ENCODE data around the gene NCS1.

Gene NCS1

DNA sequence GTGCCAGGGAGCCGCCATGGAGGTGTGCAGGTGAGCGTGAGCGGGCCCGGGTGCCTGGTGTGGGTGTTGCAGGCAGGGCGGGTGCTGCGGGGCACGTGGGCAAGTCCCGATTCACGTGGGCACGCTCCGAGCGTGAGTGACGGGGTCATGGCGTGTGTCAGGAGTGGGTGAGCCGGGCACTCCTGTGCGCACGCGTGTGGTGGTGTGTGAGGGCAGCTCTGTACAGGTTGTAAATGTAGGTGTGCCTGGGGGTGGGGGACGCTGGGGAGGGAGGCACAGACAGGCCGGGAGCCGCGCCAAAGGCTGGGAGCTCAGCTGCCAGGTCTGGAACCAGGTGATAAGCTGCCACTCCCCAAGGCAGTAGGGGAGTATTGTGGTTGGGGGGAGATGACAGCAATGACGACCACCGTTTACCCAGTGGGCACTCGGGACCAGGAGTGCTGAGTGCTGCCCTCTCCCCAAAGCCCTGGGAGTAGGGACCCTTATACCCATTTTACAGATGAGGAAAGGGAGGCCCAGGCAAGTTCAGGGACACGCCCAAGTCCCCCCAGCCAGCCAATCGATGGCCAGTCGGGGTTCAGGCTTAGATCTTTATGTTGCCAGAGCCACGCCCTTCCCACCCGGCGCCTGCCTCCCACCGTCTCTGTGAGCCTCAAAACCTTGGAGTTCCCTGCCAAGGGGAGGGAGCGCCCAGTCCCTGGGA is 9.6 kb downstream of the NCS1 start:
- no peaks in the 10 kb centered on the region for H3K27me3 ChIP-seq (ENCODE audit: control insufficient read depth, low read length)
- no peak overlapping the region for H3K27ac ChIP-seq (ENCODE audit: low read depth, low read length)
- no peaks in the 10 kb centered on the region for H3K9me2 ChIP-seq (replicated peaks; ENCODE audit: control insufficient read depth, low read length)
- no peak overlapping the region for H3K4me2 ChIP-seq (ENCODE audit: low read length)
- H3K4me3 ChIP-seq (ENCODE audit: low read length): no peak overlapping the region
- no peaks in the 10 kb centered on the region for H3K79me2 ChIP-seq (ENCODE audit: control insufficient read depth, low read length)
- no peaks in the 10 kb centered on the region for H3F3A ChIP-seq (ENCODE audit: control insufficient read depth, insufficient read depth)
- no peaks in the 10 kb centered on the region for H3K9me3 ChIP-seq (ENCODE audit: control insufficient read depth, insufficient read depth, low read length)
- no peaks in the 10 kb centered on the region for H4K20me1 ChIP-seq (ENCODE audit: control insufficient read depth, insufficient read depth, low read depth, low read length)
- H3K4me1 ChIP-seq (ENCODE audit: control insufficient read depth, low read length): no peaks in the 10 kb centered on the region
- H3K36me3 ChIP-seq (ENCODE audit: control insufficient read depth, low read length): no peaks in the 10 kb centered on the region
- no peak for TF ChIP-seq EZH2phosphoT487 (IDR thresholded peaks at IDR 0.05; ENCODE audit: borderline replicate concordance, low read length)
- TF ChIP-seq, protein P1, sequence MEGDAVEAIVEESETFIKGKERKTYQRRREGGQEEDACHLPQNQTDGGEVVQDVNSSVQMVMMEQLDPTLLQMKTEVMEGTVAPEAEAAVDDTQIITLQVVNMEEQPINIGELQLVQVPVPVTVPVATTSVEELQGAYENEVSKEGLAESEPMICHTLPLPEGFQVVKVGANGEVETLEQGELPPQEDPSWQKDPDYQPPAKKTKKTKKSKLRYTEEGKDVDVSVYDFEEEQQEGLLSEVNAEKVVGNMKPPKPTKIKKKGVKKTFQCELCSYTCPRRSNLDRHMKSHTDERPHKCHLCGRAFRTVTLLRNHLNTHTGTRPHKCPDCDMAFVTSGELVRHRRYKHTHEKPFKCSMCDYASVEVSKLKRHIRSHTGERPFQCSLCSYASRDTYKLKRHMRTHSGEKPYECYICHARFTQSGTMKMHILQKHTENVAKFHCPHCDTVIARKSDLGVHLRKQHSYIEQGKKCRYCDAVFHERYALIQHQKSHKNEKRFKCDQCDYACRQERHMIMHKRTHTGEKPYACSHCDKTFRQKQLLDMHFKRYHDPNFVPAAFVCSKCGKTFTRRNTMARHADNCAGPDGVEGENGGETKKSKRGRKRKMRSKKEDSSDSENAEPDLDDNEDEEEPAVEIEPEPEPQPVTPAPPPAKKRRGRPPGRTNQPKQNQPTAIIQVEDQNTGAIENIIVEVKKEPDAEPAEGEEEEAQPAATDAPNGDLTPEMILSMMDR (IDR thresholded peaks at IDR 0.05; ENCODE audit: low read depth, low read length, poor library complexity, severe bottlenecking): no peak

GRCh38 chr9:130182381-130182909 is 10.2 kb downstream of the NCS1 start:
- Histone ChIP-seq H3K27me3 (ENCODE audit: control insufficient read depth, low read length) (no peaks in the 10 kb centered on the region), H3K4me2 (ENCODE audit: low read length) (no peak overlapping the region), H3K4me3 (ENCODE audit: low read length) (no peak overlapping the region), H3K27ac (ENCODE audit: low read depth, low read length) (no peak overlapping the region), H4K20me1 (ENCODE audit: control insufficient read depth, insufficient read depth, low read depth, low read length) (no peaks in the 10 kb centered on the region), H3F3A (ENCODE audit: control insufficient read depth, insufficient read depth) (no peaks in the 10 kb centered on the region), H3K36me3 (ENCODE audit: control insufficient read depth, low read length) (no peaks in the 10 kb centered on the region), H3K9me3 (ENCODE audit: control insufficient read depth, insufficient read depth, low read length) (no peaks in the 10 kb centered on the region), H3K9me2 (replicated peaks; ENCODE audit: control insufficient read depth, low read length) (no peaks in the 10 kb centered on the region), H3K4me1 (ENCODE audit: control insufficient read depth, low read length) (no peaks in the 10 kb centered on the region), H3K79me2 (ENCODE audit: control insufficient read depth, low read length) (no peaks in the 10 kb centered on the region)
- TF ChIP-seq, protein P1 (IDR thresholded peaks at IDR 0.05; ENCODE audit: low read depth, low read length, poor library complexity, severe bottlenecking): no peak
- TF ChIP-seq EZH2phosphoT487 (IDR thresholded peaks at IDR 0.05; ENCODE audit: borderline replicate concordance, low read length): no peak

- no peaks in the 10 kb centered on the region for H3K9me2 ChIP-seq (replicated peaks; ENCODE audit: control insufficient read depth, low read length)
- H3K36me3 ChIP-seq (ENCODE audit: control insufficient read depth, low read length): no peaks in the 10 kb centered on the region
- H3K27me3 ChIP-seq (ENCODE audit: control insufficient read depth, low read length): no peaks in the 10 kb centered on the region
- H3K9me3 ChIP-seq (ENCODE audit: control insufficient read depth, insufficient read depth, low read length): no peaks in the 10 kb centered on the region
- H3K79me2 ChIP-seq (ENCODE audit: control insufficient read depth, low read length): no peaks in the 10 kb centered on the region
- TF ChIP-seq EZH2phosphoT487 (IDR thresholded peaks at IDR 0.05; ENCODE audit: borderline replicate concordance, low read length): no peak
- TF ChIP-seq, protein P1 (IDR thresholded peaks at IDR 0.05; ENCODE audit: low read depth, low read length, poor library complexity, severe bottlenecking): no peak
- H3F3A ChIP-seq (ENCODE audit: control insufficient read depth, insufficient read depth): no peaks in the 10 kb centered on the region
- no peak overlapping the region for H3K4me2 ChIP-seq (ENCODE audit: low read length)
- H3K4me3 ChIP-seq (ENCODE audit: low read length): no peak overlapping the region
- H3K27ac ChIP-seq (ENCODE audit: low read depth, low read length): no peak overlapping the region
- no peaks in the 10 kb centered on the region for H4K20me1 ChIP-seq (ENCODE audit: control insufficient read depth, insufficient read depth, low read depth, low read length)
- no peaks in the 10 kb centered on the region for H3K4me1 ChIP-seq (ENCODE audit: control insufficient read depth, low read length)
Measured at GRCh38 chr9:130183133-130183762, 11.0 kb downstream of the NCS1 start.

Data from DOHH2 (cell line).